ENCODE results near the gene SLC6A5.

DNA sequence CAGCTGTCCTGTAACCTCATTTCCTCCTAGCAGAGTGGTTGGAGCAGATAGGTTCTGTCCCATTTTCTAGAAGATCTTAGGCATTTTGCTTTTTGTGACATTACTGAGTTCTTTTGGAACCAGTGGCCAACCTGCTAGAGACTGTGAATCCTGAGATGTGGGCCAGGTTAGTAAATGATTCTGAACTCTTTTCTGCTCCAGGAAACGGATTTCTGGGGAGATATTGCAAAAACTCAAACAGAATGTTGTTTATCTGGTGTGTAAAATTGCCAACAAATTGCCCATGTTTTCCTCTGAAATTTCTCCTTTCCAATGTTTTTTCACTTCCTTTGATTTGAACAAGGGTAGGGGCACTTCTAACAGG lies 32.7 kb downstream of the SLC6A5 start:
- no peak for TF ChIP-seq CTCF (IDR thresholded peaks at IDR 0.05)
- no peak for TF ChIP-seq POLR2A (IDR thresholded peaks at IDR 0.05)
